ENCODE measurements around the gene TBC1D25. TPM values are rescaled to one million over a fixed set of nuclear protein-coding genes. Genes with fewer than 3 reads are reported as not detected.
"Not testable (repeated sequence)": the region's sequence is repeated elsewhere in the genome, so short reads cannot be mapped to it uniquely, and the experiment has no call there.

TBC1D25 gene
- total RNA-seq, 3 donors from 2014 or later, result 11.3 to 13.0 (median 12.5) TPM

DNA sequence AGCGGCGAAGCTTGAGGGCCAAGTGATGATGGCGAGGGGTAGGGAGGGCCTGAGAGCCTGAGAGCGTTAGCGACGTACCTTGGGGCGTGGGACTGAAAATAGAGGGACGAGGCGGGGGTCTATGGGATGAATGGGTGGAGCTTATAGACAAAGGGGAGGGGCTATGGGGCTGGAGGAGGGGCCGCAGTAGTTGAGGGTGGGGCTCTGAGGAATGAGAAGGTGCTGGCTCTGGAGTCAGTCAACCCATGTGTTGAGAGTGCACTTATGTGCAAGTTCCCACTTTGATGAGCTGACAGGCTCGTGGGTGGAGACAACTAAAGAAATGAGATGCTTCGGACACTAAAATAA lies 488 bp downstream of the TBC1D25 start:
- H3K36me3 ChIP-seq, result no peaks in the 10 kb centered on the region
- peak overlapping the region; percentile 85 to 87 for H3K27ac ChIP-seq
- H3K4me3 ChIP-seq, result peak overlapping the region; percentile 62 to 70 (median 69)
- DNase-seq (ENCODE audit: low spot score in 2 of 2), result peak in 1 of 2 donors; percentile 35
- H3K4me1 ChIP-seq, result no peaks in the 10 kb centered on the region
- H3K27me3 ChIP-seq, result no peaks in the 10 kb centered on the region
- intact Hi-C loops (cut with DNase I; ENCODE audit: low total_unique reads), result no loop called here
- H3K9me3 ChIP-seq, result no peaks in the 10 kb centered on the region
- TF ChIP-seq POLR2AphosphoS5 (IDR thresholded peaks at IDR 0.05), result no peak
- TF ChIP-seq CTCF (IDR thresholded peaks at IDR 0.05), result no peak
- no peak for TF ChIP-seq POLR2A (IDR thresholded peaks at IDR 0.05)

GRCh38 chrX:48540480-48540879 lies 966 bp downstream of the TBC1D25 start:
- Histone ChIP-seq H3K27ac (peak overlapping the region in 1 of 2 donors; percentile 85), H3K4me1 (no peaks in the 10 kb centered on the region), H3K4me3 (peak overlapping the region; percentile 62 to 70 (median 69)), H3K9me3 (no peaks in the 10 kb centered on the region), H3K36me3 (no peaks in the 10 kb centered on the region), H3K27me3 (no peaks in the 10 kb centered on the region)
- no peak for TF ChIP-seq POLR2A (IDR thresholded peaks at IDR 0.05)
- no peak for TF ChIP-seq POLR2AphosphoS5 (IDR thresholded peaks at IDR 0.05)
- TF ChIP-seq CTCF (IDR thresholded peaks at IDR 0.05), result no peak
- intact Hi-C loops (cut with DNase I; ENCODE audit: low total_unique reads), result no loop called here
- DNase-seq (ENCODE audit: low spot score in 2 of 2), result no peak

GRCh38 chrX:48541140-48541814 lies 1.8 kb downstream of the TBC1D25 start:
- Histone ChIP-seq H3K4me3 (no peak overlapping the region), H3K36me3 (no peaks in the 10 kb centered on the region), H3K27ac (no peak overlapping the region), H3K9me3 (no peaks in the 10 kb centered on the region), H3K4me1 (no peaks in the 10 kb centered on the region), H3K27me3 (no peaks in the 10 kb centered on the region)
- no peak for DNase-seq (ENCODE audit: low spot score in 2 of 2)
- no peak for TF ChIP-seq CTCF (IDR thresholded peaks at IDR 0.05)
- no peak for TF ChIP-seq POLR2AphosphoS5 (IDR thresholded peaks at IDR 0.05)
- no peak for TF ChIP-seq POLR2A (IDR thresholded peaks at IDR 0.05)
- intact Hi-C loops (cut with DNase I; ENCODE audit: low total_unique reads), result no loop called here

DNA sequence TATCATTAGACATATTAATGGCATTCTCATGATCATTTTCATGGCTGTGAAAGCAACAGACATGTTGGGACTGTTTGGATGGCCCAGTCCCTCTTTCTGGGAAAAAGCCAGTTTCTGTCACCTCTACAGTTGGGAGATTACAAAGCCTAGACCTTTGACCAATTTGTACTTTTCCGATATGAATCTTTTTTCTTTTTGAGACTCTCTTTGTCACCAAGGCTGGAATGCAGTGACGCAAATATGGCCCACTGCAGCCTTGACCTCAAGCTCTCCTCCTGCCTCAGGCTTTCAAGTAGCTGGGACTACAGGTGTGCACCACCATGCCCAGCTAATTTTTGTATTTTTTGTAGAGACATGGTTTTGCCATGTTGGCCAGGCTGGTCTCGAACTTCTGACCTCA lies 9.4 kb downstream of the TBC1D25 start:
- TF ChIP-seq CTCF (IDR thresholded peaks at IDR 0.05) (no peak), POLR2AphosphoS5 (IDR thresholded peaks at IDR 0.05) (no peak), POLR2A (IDR thresholded peaks at IDR 0.05) (no peak)
- H3K27me3 ChIP-seq, result peaks cover 0 to 6% of the 10 kb centered on the region in 2 donors
- no peak overlapping the region for H3K27ac ChIP-seq
- H3K9me3 ChIP-seq, result no peaks in the 10 kb centered on the region
- intact Hi-C loops (cut with DNase I; ENCODE audit: low total_unique reads), result no loop called here
- H3K4me1 ChIP-seq, result no peaks in the 10 kb centered on the region
- DNase-seq (ENCODE audit: low spot score in 2 of 2), result no peak
- no peaks in the 10 kb centered on the region for H3K36me3 ChIP-seq
- no peak overlapping the region for H3K4me3 ChIP-seq

- intact Hi-C loops (cut with DNase I; ENCODE audit: low total_unique reads); H3K4me1 ChIP-seq; H3K27me3 ChIP-seq; H3K36me3 ChIP-seq; H3K4me3 ChIP-seq; DNase-seq (ENCODE audit: low spot score in 2 of 2); H3K27ac ChIP-seq; H3K9me3 ChIP-seq: not testable (repeated sequence)
These were observed 16.3 kb downstream of the TBC1D25 start for GRCh38 chrX:48555731-48556325.

All from breast epithelium (tissue), 4 donors.